Measurements from ENCODE around the gene PBXIP1. TPM values are rescaled to one million over a fixed set of nuclear protein-coding genes. Genes with fewer than 3 reads are reported as not detected.
"Not testable (repeated sequence)": the region's sequence is repeated elsewhere in the genome, so short reads cannot be mapped to it uniquely, and the experiment has no call there.

PBXIP1 gene
- total RNA-seq, 2 donors from 2014 or later, result 61.9 to 118 TPM

- ATAC-seq (replicated peaks), result peak; percentile 19
- H3K9me3 Mint-ChIP-seq, result no peaks in the 10 kb centered on the region
- peaks cover 36% of the 10 kb centered on the region for H3K4me1 Mint-ChIP-seq
- H3K36me3 Mint-ChIP-seq (ENCODE audit: low read depth), result peaks cover 27% of the 10 kb centered on the region
- H3K27ac Mint-ChIP-seq, result peak overlapping the region; percentile 93
- H3K4me3 Mint-ChIP-seq, result peak overlapping the region; percentile 91
- no peaks in the 10 kb centered on the region for H3K27me3 Mint-ChIP-seq
Observed at GRCh38 chr1:154999571-155000410, 43.9 kb upstream of the PBXIP1 start.

GRCh38 chr1:154998818-154999570, 43.1 kb upstream of the PBXIP1 start:
- ATAC-seq (replicated peaks), result peak; percentile 1
- Mint-ChIP-seq H3K4me1 (peaks cover 37% of the 10 kb centered on the region), H3K9me3 (no peaks in the 10 kb centered on the region), H3K36me3 (ENCODE audit: low read depth) (peaks cover 20% of the 10 kb centered on the region), H3K27ac (no peak overlapping the region), H3K27me3 (no peaks in the 10 kb centered on the region), H3K4me3 (peak overlapping the region; percentile 91)

GRCh38 chr1:154998201-154998780, 42.4 kb upstream of the PBXIP1 start:
- Mint-ChIP-seq H3K36me3 (ENCODE audit: low read depth) (peaks cover 13% of the 10 kb centered on the region), H3K27ac (peak overlapping the region; percentile 52), H3K27me3 (no peaks in the 10 kb centered on the region), H3K9me3 (no peaks in the 10 kb centered on the region), H3K4me1 (peaks cover 38% of the 10 kb centered on the region), H3K4me3 (peak overlapping the region; percentile 91)
- no peak for ATAC-seq (replicated peaks)

- Mint-ChIP-seq H3K27ac (peak overlapping the region; percentile 58), H3K9me3 (no peaks in the 10 kb centered on the region), H3K4me1 (peaks cover 38% of the 10 kb centered on the region), H3K36me3 (ENCODE audit: low read depth) (peaks cover 10% of the 10 kb centered on the region), H3K27me3 (no peaks in the 10 kb centered on the region), H3K4me3 (peak overlapping the region; percentile 91)
- ATAC-seq (replicated peaks), result no peak
Observed at GRCh38 chr1:154996966-154997701, 41.2 kb upstream of the PBXIP1 start.

GRCh38 chr1:154995301-154995983, 39.5 kb upstream of the PBXIP1 start:
- Mint-ChIP-seq H3K4me1 (peaks cover 38% of the 10 kb centered on the region), H3K36me3 (ENCODE audit: low read depth) (peaks cover 20% of the 10 kb centered on the region), H3K27ac (peak overlapping the region; percentile 71)
- H3K27me3 Mint-ChIP-seq; H3K4me3 Mint-ChIP-seq; H3K9me3 Mint-ChIP-seq; ATAC-seq (replicated peaks): not testable (repeated sequence)

- Mint-ChIP-seq H3K9me3 (no peaks in the 10 kb centered on the region), H3K27me3 (no peaks in the 10 kb centered on the region), H3K27ac (peak overlapping the region; percentile 71), H3K36me3 (ENCODE audit: low read depth) (peaks cover 29% of the 10 kb centered on the region), H3K4me3 (no peak overlapping the region), H3K4me1 (peaks cover 31% of the 10 kb centered on the region)
- no peak for ATAC-seq (replicated peaks)
Observed at GRCh38 chr1:154994591-154994990, 38.7 kb upstream of the PBXIP1 start.

- Mint-ChIP-seq H3K27me3 (no peaks in the 10 kb centered on the region), H3K36me3 (ENCODE audit: low read depth) (peaks cover 32% of the 10 kb centered on the region), H3K27ac (peak overlapping the region; percentile 71), H3K9me3 (no peaks in the 10 kb centered on the region), H3K4me3 (no peak overlapping the region), H3K4me1 (peaks cover 31% of the 10 kb centered on the region)
- no peak for ATAC-seq (replicated peaks)
Observed at GRCh38 chr1:154994269-154994587, 38.3 kb upstream of the PBXIP1 start.

- Mint-ChIP-seq H3K27ac (peak within 1 kb of the TSS; percentile 71), H3K9me3 (no peaks in the 10 kb centered on the region), H3K4me3 (no peak within 1 kb of the TSS), H3K27me3 (no peaks in the 10 kb centered on the region), H3K4me1 (peaks cover 31% of the 10 kb centered on the region), H3K36me3 (ENCODE audit: low read depth) (peaks cover 37% of the 10 kb centered on the region)
- ATAC-seq (replicated peaks), result no peak
Observed at GRCh38 chr1:154993572-154994268, 37.8 kb upstream of the PBXIP1 start, which contains the start of gene LENEP. Gene LENEP (plus strand): TSS chr1:154993586. CDS start chr1:154993608, 22 bp downstream.

- ATAC-seq (replicated peaks), result no peak
- Mint-ChIP-seq H3K4me3 (no peak overlapping the region), H3K36me3 (ENCODE audit: low read depth) (peaks cover 45% of the 10 kb centered on the region), H3K4me1 (peaks cover 31% of the 10 kb centered on the region), H3K27ac (no peak overlapping the region), H3K9me3 (no peaks in the 10 kb centered on the region), H3K27me3 (no peaks in the 10 kb centered on the region)
Observed at GRCh38 chr1:154992721-154993571, 37.0 kb upstream of the PBXIP1 start.

- Mint-ChIP-seq H3K9me3 (no peaks in the 10 kb centered on the region), H3K4me3 (no peak overlapping the region), H3K27ac (no peak overlapping the region), H3K4me1 (peaks cover 14% of the 10 kb centered on the region), H3K36me3 (ENCODE audit: low read depth) (peaks cover 66% of the 10 kb centered on the region), H3K27me3 (no peaks in the 10 kb centered on the region)
- ATAC-seq (replicated peaks), result no peak
Observed at GRCh38 chr1:154990276-154990675, 34.4 kb upstream of the PBXIP1 start.

GRCh38 chr1:154989195-154989860, 33.4 kb upstream of the PBXIP1 start:
- Mint-ChIP-seq H3K27ac (no peak overlapping the region), H3K36me3 (ENCODE audit: low read depth) (peaks cover 72% of the 10 kb centered on the region)
- no peak for ATAC-seq (replicated peaks)

More at GRCh38 chr1:154989195-154989860, 33.4 kb upstream of the PBXIP1 start:
- Mint-ChIP-seq H3K4me3 (no peak overlapping the region), H3K9me3 (no peaks in the 10 kb centered on the region), H3K27me3 (no peaks in the 10 kb centered on the region), H3K4me1 (peaks cover 9% of the 10 kb centered on the region)
